ENCODE data around the gene ANKMY1. TPM values are rescaled to one million over a fixed set of nuclear protein-coding genes. Genes with fewer than 3 reads are reported as not detected.

ANKMY1 gene
- polyA plus RNA-seq, 3 donors: 4.6 to 6.7 (median 6.5) TPM

DNA sequence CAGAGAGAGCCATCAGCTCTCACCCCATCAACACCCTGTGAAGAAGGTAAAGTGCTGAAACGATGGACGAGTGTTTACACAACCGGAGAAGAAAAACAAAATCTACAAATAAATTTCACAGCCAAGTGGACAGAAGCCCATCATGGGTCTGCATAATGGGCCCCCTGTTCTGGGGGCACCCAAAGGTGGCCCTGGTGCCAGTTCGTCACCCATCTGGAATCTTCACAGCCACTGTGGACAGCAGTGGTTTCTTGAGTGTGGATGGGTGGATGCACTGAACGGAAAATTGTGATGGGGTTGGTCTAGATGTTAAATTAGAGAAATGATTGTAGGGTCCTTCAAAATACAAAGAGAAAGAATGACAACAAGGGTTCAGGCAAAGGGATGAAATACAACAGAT is 38.8 kb downstream of the ANKMY1 start:
- H3K27ac ChIP-seq (ENCODE audit: low read depth, low read length): no peak overlapping the region
- WGBS, 3 donors: 87 to 94% (median 92%) methylated on average over 5 of the region's 5 CpGs

GRCh38 chr2:240517342-240517741 is 40.4 kb downstream of the ANKMY1 start:
- no peak overlapping the region for H3K27ac ChIP-seq (ENCODE audit: low read depth, low read length)
- 95 to 96% (median 96%) methylated on average over 4 of the region's 4 CpGs for WGBS, 3 donors

- no peak overlapping the region for H3K27ac ChIP-seq (ENCODE audit: low read depth, low read length)
- WGBS, 3 donors: 91 to 100% (median 93%) methylated on average over 2 of the region's 2 CpGs
These were observed 43.2 kb downstream of the ANKMY1 start for GRCh38 chr2:240514631-240515030.

DNA sequence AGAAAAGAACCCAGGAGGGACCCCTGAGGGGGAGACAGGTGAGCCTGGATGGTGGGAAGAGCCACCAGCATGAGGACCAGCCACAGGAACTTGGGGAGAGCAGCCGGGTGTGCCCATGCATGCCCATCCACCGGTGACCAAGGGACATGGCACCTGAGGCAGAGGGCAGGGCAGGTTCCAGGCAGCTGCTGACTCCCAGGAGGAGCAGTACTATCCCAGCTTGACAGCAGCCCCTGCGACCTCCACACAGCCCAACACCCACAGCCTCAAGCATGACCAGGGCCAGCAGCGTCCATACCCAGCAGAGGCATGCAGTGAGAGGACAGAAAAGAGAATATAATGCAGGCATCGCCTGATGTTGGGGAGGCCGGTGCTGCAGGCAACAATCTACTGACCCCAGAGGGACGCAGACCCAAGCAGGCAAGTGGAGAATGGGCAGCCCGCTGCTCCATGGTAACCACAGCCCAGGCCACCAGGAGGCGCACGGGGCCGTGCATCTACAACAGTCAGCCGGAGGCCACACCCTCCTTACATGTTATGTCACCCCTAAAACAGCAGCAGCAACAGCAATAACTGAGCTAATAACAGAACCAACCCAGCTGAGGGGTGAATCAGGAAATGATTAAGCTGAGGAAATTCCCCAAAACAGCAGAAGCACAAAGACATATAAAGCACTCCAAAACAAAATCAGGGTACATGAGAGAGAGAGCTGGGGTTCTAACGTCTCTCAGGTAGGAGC is 44.1 kb downstream of the ANKMY1 start:
- 39 to 49% (median 40%) methylated on average over 13 of the region's 13 CpGs for WGBS, 3 donors
- H3K27ac ChIP-seq (ENCODE audit: low read depth, low read length): no peak overlapping the region

DNA sequence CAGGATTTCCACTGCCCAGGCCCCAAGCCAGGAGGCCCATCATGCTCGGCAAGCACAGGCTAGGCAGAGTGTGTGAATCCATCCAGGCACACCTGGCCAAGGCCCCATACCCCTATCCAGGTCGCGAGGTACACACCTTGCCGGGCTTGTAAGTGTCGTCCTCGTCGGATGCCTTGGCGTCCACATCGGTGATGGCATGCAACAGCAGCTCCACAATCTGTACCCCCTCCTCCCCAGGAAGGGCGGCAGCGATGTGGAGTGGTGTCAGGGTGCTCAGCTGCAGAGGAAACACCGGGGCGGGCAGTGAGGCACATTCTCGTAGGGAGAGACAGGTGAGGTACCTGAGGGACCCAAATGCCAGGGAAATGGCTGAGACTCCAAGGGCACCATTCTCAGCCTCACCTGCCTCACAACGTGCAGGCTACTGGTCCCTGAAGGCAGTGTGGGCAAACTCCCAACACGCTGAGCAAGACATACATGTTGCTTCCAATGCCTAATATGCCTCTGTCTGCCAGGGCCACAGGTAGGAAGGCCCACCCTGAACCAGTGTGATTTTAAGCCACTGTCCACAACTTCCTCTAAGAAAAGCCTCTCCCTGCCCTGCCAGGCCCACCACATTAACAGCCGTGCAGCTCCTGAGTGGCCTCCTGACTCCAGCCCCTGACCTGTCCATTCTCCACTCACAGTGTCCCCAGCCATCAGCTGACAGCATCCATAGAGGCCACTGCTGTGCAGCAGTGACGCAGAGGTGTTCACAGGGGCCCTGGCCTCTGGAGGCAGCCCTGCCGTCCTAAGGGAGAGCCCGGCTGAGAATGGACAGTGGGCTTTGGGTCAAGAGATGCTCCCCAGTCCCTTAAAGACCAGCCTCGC is 44.9 kb downstream of the ANKMY1 start:
- no peak overlapping the region for H3K27ac ChIP-seq (ENCODE audit: low read depth, low read length)
- 95 to 98% (median 95%) methylated on average over 21 of the region's 21 CpGs for WGBS, 3 donors

DNA sequence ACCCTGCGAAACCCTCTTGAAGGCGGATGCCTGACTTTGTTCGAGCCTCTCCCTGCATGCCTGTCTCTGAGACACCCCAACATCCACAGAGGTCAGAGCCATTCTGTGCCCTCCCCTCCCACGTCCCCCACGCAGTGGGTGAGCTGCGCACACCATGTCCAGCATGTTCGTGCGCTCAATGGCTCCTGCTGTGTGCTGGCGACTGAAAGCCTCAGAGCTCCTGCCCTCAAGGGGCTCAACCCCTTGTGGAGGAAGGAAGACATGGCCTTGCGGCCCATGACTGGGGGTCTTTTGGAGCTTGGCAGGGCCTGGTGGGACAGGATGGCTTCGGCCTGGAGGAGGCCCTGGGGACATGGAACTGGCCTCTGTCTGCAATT is 45.7 kb downstream of the ANKMY1 start:
- WGBS, 3 donors: 96% methylated on average over 11 of the region's 11 CpGs

GRCh38 chr2:240511351-240512108 is 46.3 kb downstream of the ANKMY1 start:
- 96 to 97% (median 96%) methylated on average over 31 of the region's 31 CpGs for WGBS, 3 donors
- H3K27ac ChIP-seq (ENCODE audit: low read depth, low read length): no peak overlapping the region

More for the DNA sequence above, 45.7 kb downstream of the ANKMY1 start:
- no peak overlapping the region for H3K27ac ChIP-seq (ENCODE audit: low read depth, low read length)

DNA sequence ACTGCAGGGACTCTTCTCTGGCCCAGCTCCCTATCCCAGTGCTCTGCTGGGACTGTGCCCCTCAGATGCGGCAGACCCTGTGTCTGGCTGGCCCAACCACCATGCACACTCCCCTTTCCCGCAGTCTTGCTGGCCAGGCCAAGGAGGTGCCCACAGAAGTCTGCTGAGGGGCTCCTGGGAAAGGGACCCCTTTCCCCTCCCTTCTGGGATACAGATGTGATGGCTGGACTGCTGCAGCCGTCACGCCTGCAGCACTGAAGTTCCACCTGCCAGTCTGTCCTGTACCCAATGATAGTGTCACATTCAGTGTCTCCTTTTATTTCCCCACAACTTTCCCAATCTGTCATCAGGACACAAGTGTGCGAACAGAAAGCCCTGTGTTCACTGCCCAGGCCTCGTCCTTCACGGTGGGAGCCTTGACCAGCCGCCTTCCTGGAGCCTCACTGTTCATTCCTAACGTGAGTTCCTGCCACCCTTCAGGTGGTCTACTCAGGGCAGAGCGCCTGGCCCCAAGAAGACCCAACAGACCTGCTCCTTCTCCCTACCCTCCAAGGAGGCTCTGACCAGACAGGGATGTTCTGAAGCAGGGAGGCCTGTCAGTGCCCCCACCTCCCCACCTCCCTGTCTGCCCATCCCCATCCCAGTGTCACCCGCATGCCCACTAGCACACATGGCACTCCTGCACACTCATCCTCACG is 47.1 kb downstream of the ANKMY1 start:
- WGBS, 3 donors: 95 to 98% (median 96%) methylated on average over 12 of the region's 12 CpGs
- no peak overlapping the region for H3K27ac ChIP-seq (ENCODE audit: low read depth, low read length)

- no peak overlapping the region for H3K27ac ChIP-seq (ENCODE audit: low read depth, low read length)
- 70 to 74% (median 71%) methylated on average over 10 to 12 of the region's 12 CpGs for whole genome bisulfite sequencing, 3 donors
These were observed 47.9 kb downstream of the ANKMY1 start for GRCh38 chr2:240509667-240510512.

GRCh38 chr2:240508832-240509545 is 48.8 kb downstream of the ANKMY1 start:
- WGBS, 3 donors: 97 to 98% (median 98%) methylated on average over 5 to 7 of the region's 7 CpGs
- H3K27ac ChIP-seq (ENCODE audit: low read depth, low read length): no peak overlapping the region

- WGBS, 3 donors: 91 to 95% (median 95%) methylated on average over 11 of the region's 11 CpGs
- no peak overlapping the region for H3K27ac ChIP-seq (ENCODE audit: low read depth, low read length)
These were observed 50.0 kb downstream of the ANKMY1 start for GRCh38 chr2:240507778-240508251.

DNA sequence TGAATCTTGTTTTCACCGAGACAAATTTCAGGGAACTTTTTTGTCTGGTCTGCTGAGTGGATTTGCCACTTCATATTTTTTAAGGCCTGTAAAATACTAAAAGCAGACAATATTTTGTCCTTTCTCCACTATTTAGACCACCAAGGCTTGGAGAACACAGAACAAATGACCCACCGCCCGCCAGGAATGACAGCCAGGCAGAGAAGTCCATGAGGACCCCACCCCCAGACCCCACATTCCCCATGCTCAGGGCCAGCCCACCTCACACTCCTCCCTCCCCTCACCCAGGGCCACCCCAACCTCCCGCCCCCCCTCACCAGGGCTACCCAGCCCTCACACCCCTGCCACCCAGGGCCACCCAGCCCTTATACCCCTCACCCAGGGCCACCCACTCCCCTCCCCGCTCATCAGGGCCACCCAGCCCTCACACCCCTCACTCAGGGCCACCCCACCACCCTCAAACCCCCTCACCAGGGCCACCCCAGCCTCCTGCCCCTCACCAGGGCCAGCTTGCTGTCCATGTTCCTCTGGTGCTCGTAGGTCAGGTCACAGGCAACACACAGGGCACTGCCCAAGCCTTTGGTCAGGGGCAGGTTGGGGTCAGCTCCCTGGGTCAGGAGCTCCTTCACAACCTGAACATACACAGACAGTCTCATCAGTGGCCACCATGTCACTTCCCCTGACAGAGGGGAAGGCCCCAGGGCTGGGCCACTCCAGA is 50.6 kb downstream of the ANKMY1 start:
- H3K27ac ChIP-seq (ENCODE audit: low read depth, low read length): no peak overlapping the region
- 94 to 98% (median 96%) methylated on average over 5 to 6 of the region's 6 CpGs for WGBS, 3 donors

DNA sequence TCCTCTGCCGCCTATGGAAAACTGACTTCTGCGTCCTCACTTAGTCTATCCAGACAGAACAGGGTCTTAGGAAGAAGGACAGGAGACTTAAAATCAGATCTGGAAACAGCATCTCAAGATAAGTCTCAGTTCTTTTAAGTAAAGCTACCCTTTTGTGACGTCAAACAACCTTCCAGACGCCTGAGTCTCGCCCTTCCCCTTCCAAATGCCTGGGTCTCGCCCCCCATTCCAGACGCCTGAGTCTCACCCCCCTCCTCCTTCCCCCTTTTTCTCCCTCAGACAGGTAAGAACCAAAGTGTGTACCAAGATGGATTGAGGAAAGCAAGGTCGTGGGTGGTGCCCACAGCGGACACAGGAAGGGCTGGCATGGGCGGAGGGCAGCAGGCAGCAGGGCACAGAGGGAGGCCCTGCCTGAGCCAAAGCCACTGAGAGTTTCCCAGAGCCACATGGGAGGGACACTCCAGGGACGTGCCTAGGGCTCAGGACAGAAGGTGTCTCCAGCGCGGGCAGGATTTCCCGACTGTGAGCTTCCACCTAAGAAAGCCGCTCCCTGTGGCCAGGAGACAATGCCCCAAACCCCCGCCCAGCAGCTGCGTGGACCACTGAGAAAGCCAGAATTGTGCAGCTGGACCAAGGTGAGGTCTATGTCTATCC is 51.3 kb downstream of the ANKMY1 start:
- no peak overlapping the region for H3K27ac ChIP-seq (ENCODE audit: low read depth, low read length)
- WGBS, 3 donors: 87 to 93% (median 90%) methylated on average over 17 of the region's 17 CpGs

DNA sequence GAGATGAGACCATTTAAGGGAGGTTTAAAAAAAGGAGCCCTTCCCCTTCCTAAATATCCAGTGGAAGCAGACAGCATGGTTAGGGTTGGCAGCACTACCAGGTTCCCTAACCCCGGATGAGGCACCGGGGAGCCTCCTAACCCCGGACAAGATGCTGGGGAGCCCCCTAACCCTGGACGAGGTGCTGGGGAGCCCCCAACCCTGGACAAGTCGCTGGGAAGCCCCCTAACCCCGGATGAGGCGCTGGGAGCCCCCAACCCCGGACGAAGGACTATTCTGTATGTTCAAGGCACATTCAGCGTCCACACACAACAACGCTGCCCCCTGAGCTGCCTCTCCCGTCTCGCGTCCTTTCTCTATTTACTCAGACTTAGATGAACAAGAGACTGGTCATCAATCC is 51.9 kb downstream of the ANKMY1 start:
- WGBS, 3 donors: 85 to 88% (median 87%) methylated on average over 14 of the region's 14 CpGs
- H3K27ac ChIP-seq (ENCODE audit: low read depth, low read length): no peak overlapping the region

GRCh38 chr2:240503848-240504247 is 53.9 kb downstream of the ANKMY1 start:
- no peak overlapping the region for H3K27ac ChIP-seq (ENCODE audit: low read depth, low read length)
- 96 to 97% (median 96%) methylated on average over 7 of the region's 7 CpGs for WGBS, 3 donors

- 90 to 97% (median 96%) methylated on average over 9 of the region's 9 CpGs for WGBS, 3 donors
- no peak overlapping the region for H3K27ac ChIP-seq (ENCODE audit: low read depth, low read length)
These were observed 54.4 kb downstream of the ANKMY1 start for GRCh38 chr2:240503375-240503774.

Measured in adipose tissue (tissue), 3 donors.